AG10803 (cell line): ENCODE results near the gene TRIM49B.
"Not testable (repeated sequence)": the region's sequence is repeated elsewhere in the genome, so short reads cannot be mapped to it uniquely, and the experiment has no call there.

Experiments used
- DNase-seq: peaks from one replicate; pipeline ENCODE4 v3.0.0; 2010; ENCODE audit warnings: low read depth
- H3K4me3 ChIP-seq: 2 replicates; pipeline ENCODE4 v1.5.1; 2011; ENCODE audit warnings: mild to moderate bottlenecking, low read length, control low read depth

TRIM49B gene

GRCh38 chr11:49028523-49028922 is at the start of gene TRIM49B:
TRIM49B (plus strand) TSS chr11:49028823; CDS start chr11:49031600, 2,777 bp downstream.
- not testable (repeated sequence) for H3K4me3 ChIP-seq, DNase-seq

DNA sequence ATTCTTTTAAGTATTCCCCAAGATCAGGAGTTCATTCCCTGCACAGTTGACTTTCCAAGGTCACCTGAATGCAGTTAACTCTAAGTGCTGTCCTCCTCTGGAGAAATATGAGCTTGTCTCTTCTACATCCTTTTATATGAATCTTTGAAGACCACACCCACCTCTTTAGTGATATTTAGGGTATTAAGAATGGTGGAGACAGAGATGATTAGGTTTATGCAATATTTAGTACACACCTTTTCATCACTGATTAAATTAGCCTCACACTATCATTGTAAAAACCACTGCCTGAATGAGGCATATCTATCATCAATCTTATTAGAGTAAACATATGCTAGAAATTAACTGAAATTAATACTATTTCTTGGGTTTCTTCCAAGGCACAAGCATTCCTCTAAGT is 44.8 kb upstream of the TRIM49B start, which contains the start of gene TRIM51G:
Gene TRIM51G, minus strand, starts transcription at position 101 of the 400 bp plus-strand sequence. CDS start 2,190 bp downstream, outside the sequence.
- not testable (repeated sequence) for H3K4me3 ChIP-seq, DNase-seq

DNA sequence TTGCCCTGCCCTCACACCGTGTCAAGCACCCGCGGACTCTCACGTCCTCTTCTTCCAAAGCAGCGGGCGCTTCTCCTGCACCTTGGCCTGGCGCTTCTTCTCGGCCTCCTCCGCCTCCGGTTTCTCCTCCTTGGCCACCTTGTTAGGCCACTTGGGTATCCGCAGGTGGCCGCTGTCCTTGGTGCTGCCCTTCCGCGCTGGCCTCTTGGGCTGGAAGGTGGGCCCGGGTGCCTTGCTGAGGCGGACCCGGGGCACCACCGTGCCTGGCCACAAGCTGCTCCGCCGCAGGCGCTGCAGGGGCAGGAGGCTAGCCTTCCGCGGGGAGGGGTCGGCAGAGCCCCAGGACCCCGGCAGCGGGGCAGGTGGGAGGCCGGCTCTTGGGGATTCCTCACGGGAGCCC is 19.6 kb downstream of the TRIM49B start:
- DNase-seq, H3K4me3 ChIP-seq: not testable (repeated sequence)

GRCh38 chr11:49049821-49050220 is 21.2 kb downstream of the TRIM49B start:
- not testable (repeated sequence) for H3K4me3 ChIP-seq, DNase-seq

DNA sequence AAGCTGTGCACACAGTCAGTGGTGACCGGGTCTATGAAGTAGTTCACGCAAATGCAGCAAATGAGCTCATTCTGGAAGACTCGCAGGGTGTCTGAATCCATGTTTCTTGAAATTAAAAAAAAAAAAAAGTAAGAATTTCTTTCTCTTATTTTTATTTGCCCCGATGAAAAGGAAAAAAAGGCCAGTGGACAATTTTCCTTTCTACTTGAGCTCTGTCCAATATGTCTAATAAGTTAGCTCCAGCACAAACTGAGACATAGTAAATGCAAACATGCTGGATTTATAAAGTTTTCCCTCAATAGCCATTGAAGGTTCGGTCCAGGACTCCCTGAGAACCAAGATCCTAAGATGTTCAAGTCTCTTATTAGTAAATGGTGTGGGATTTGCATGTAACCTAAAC is 30.4 kb downstream of the TRIM49B start, which contains the start of gene TRIM64C:
Gene TRIM64C, minus strand, starts transcription at position 101 of the 400 bp plus-strand sequence. Its CDS starts 0 bp downstream, at position 101.
- H3K4me3 ChIP-seq, DNase-seq: not testable (repeated sequence)

DNA sequence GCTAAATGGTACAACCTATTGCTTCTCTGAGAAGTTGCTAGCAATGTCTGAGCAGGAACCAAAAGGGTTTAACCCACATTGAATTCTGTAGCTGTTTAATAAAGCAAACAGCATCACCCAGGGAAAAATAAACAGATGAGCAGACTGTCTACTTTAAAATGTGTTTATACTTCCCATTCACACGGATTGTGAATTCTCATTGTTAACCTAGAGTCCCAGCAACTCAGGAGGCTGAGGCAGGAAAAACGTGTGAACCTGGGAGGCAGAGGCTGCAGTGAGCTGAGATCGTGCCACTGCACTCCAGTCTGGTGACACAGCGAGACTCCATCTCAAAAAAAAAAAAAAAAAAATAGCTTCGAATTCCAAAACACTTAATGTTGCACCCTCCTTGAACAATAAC is 41.3 kb downstream of the TRIM49B start:
- not testable (repeated sequence) for DNase-seq, H3K4me3 ChIP-seq
